Neural progenitor cell (in vitro differentiated cells): ENCODE results near the gene PPP2R5C.

Experiments used
- CTCF ChIP-seq: fragments of 200-600 bp; sonication (generic); IDR thresholded peaks from 2 replicates; pipeline ENCODE4 v1.5.1; 2017; ENCODE audit warnings: antibody characterized with exemption, mild to moderate bottlenecking
- EZH2 ChIP-seq: fragments of 200-600 bp; sonication (generic); IDR thresholded peaks from 2 replicates; pipeline ENCODE4 v1.6.1; 2017; ENCODE audit warnings: antibody characterized with exemption, mild to moderate bottlenecking, moderate library complexity
- EZH2phosphoT487 ChIP-seq: fragments of 200-600 bp; sonication (generic); IDR thresholded peaks from 2 replicates; pipeline ENCODE4 v1.6.1; 2017; ENCODE audit warnings: antibody characterized with exemption

- no peak for TF ChIP-seq EZH2
- no peak for TF ChIP-seq CTCF
- TF ChIP-seq EZH2phosphoT487: no peak
Observed at GRCh38 chr14:101735453-101735852, 26.1 kb upstream of the PPP2R5C start.
